HUDEP-2 (cell line): ENCODE data around the gene ENG.

Source experiments
- DNase-seq, 76 experiments: peaks; one replicate each; lab custom pipeline; 2025; ENCODE audit not compliant: unreplicated experiment in 76 of 76; lab: John Stamatoyannopoulos, UW

ENG gene

DNA sequence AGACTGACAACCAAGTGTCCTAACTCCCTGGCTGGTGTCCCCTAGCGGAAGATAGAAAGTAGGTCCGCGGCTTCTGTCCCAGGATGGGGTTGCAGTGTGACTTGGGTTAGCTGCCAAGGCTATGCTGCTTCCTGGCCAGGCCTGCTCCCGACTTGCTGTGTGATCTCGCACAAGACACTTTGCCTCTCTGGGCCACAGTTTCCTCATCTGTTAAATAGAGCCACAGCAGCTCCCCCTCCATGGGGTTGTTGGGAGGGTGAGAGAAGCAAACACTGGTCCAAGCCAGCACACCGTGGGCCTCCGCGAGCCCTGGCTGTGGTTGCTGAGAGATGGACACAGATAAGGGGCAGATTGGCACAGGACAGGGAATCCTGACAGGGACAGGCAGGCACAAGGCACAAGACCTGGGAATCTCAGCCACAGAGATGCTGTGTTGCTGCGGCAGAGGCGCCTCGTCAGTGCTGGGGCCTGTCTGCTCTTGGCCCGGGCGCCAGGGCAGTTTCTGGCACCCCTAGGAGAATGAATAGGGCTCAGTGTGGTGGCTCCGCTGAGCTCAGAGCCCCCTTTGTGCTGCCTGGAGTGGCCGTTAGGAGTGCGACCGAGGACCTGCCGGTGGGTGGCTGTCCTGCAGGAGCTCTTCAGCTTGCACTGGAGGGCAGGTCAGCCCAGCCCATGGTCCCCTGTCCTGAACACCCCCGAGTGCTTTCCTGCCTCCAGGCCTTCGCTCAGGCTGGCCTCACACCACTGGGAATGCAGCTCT lies 74.2 kb downstream of the ENG start:
- DNase-seq = no peak

DNA sequence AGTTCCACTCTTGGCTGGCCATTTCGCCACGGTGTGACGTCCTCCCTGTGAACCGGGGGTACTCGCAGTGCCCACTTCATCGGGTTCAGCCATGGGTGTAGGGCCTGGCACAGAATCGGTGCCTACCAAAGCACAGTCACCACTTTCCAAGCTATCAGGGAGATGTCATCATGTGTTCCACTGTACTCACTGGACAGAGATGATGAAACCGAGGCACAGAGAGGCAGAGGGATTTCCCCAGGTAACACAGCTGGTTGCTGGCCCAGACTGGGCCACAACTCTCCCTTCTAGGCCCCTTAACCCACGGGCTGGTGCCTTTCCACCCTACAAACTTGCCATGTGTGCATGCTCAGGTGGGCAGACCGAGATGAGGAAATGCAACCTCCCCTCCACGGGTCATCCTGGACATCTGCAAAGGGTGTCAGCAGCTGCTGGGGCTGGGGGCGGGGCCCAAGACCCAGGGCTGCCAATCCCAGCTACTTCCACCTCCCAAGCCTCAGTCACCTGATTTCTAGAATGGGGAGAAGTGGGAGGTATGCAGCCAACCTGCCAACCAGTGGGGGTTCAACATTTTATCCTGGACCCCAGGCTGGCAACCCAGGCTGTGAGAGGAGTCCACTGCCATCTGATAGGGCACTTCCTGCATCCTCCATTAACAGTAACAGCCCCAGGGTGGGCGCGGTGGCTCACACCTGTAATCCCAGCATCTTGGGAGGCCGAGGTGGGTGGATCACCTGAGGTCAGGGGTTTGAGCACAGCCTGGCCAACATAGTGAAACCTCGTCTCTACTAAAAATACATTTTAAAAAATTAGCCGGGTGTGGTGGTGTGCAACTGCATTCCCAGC lies 75.1 kb downstream of the ENG start:
- no peak for DNase-seq

DNA sequence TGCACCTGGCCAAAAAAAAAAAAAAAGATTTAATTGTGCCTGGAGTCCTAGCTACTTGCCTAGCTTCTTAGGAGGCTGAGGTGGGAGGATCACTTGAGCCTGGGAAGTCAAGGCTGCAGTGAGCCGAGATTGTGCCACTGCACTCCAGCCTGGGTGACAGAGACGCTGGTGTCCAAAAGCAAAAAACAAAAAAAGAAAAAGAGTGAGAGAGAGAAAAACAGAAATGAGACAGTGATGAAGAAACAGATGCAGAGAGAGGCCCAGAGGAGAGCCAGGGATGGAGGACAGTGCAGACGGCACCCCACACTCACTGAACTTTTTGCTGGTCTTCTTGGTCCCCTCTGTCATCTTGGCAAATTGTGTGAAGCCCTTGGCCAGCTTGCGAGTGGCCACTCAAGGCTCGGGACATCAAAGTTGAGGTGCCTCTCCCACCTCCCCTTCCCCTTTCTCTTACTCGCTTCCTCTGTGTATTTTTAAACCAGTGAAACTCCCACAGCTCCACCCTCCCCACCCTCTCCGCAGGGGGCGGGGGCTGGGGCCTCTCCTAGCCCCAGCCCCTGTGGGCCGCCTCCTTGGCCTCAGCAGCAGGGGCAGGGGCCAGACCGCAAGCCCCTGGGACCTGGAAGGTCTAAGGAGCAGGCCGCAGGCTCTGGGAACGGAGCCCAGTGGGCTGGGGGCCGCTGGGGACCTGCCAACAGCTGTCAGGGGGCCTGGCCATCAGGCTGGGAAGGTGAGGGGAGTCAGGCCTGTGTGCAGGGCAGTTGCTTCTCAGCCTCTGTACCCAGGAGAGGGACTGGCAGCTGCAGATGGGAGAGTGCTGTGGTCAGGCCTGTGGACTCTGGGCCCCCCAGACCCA lies 76.0 kb downstream of the ENG start, which contains the start of gene SH2D3C:
TSS of gene SH2D3C (minus strand) at position 387 of the 856 bp plus-strand sequence. CDS start at position 348, 39 bp downstream.
- no peak for DNase-seq

DNA sequence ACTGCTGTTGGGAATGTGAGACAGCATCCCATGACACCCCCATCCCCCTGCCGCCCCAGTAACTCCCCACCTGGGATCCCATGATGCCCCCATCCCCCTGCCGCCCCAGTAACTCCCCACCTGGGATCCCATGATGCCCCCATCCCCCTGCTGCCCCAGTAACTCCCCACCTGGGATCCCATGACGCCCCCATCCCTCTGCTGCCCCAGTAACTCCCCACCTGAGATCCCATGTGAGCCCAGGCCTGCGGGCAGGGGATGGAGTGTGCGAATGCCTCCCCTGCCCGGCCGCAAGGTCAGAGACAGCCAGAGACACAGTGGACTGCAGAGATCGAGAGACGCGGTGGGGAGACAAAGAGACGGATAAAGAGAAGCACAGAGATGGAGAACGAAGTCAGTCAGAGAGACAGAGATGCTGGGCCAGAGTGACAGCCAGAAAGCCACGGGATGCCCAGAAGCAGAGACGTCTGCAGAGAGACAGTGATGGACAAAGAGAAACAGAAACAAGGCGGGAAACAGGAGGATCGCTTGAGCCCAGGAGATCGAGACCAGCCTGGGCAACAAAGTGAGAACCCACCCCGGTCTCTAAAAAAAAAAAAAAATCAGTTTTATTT lies 77.0 kb downstream of the ENG start:
- DNase-seq = no peak

DNA sequence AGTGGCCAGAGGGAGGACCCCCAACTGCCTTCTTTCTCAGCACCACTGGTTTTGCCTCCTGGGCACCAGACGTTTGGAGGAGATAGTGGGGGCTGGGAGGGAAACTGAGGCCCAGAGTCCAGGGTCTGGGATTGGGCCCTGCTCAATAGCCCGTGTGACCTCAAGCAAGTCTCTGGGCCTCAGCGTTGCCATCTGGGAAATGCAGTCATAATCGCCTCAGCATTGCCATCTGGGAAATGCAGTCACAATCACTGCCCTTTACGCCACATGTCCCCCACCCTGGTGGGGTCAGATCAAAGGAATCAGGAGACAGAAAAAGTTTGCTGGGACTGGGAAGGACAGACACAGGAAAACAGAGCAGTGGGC lies 77.6 kb downstream of the ENG start:
- no peak for DNase-seq

DNA sequence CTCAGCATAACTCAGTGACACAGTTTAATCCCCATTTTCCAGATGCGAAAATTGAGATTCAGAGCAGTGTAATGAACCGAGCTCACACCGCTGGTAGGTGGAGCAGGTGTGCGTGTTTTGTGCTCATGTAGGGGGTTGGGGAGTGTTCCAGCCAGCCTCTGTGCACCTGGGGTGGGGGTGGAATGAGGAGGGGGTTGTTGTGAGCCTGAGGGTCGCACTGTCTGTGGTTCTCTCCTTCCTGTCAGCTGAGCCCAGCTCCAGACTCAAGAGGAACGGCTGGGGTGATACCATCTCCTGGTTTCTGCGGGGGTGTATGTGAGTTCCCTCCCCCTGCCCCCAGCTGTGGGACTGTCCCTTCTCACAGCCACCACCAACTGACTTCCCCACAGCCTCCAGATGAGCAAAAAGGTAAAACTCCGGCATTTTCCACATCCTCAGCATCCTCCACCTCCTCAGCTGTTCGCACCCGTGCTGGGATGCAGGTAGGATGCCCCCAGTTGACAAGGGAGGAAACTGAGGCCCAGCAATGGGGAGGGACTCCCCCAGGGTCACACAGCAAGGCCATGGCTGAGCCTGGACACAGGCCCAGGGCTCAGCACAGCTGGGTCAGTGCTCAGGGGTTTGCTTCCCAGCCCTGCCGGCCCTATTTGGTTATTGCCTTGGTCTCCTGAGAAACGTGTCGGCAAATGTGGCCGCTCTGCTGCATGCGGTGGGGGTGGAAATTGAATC lies 78.1 kb downstream of the ENG start:
- peak in 55 of 76 experiments; percentile 7 to 77 (median 47) for DNase-seq

DNA sequence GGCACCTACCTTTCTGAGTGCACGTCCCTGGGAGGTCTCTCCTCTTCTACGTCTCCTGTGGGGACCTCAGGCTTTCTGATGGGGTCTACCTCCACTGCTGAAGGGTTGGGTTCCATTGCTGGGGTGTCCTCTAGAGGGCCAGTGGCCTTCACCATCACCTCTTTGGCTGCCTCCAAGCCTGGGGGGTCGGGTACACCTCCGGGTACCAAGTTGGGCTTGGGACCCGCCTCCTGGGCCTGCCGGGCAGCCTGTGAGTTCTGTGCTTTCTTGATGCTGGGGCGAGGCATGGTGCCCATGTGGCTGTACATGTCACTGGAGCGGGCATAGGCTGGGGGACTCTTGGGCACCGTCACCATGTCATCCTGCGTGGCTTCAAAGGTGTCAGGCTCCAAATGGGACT lies 80.5 kb downstream of the ENG start:
- no peak for DNase-seq

DNA sequence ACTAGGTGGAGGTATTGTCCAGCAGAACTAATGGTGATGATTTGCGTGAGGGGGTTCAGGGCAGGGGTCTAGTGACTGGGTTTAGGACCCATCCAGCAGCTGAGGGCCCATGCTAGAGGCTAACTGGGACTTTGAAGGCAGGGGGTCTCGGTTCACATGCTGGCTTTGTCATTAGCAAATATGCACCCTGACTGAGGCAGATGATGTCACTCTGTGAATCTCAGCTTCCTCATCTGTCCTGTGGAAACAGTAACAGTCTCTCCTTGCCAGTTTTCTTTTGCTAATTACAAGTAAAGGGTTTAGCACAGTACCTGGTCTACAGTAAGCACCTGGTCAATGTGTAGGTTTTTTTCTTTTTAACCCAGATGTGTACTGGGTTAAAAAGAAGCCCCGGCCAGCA lies 81.2 kb downstream of the ENG start:
- no peak for DNase-seq

DNA sequence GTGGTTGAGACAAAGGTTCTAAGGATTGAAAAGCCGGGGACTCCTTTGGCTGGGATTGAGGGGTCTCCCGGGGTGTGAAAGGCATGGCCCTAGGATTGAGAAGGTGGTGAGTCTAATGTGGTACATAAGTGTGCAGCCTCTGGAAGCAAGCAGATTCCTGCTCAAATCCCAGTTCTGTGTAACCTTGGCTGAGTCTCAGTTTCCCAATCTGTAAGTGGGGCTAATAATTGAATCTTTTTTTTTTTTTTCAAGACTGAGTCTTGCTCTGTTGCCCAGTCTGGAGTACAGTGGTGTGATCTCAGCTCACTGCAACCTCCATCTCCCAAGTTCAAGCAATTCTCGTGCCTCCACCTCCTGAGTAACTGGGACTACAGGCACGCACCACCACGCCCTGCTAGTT lies 81.9 kb downstream of the ENG start:
- DNase-seq = no peak

DNA sequence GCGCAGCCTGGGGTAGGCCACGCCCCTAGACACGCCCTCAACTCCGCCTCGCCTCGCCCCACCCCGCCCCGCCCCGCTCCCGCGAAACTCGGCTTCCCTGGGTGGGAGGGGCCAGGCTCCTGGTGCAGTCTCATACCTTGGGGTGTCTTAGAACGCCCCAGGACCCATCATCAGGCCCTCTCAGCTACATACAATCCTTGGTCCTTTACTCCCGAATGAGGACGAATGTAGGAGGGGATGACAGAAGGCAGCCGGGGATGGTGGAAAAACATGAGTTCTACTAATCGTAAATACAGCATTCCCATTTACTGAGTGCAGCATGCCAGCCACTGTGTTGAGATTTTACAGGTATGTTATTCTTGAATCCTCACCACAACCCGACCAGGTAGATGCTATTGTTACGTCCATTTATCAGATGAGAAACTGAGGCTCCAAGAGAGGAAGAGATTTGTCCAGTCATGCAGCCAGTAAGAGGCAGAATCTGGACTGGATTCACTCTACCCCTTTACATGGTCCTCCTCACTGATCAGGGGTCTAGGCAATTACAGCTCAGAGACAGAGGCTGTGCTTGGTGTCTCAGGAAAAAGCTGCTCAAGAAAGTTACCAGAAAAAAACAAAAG lies 82.8 kb downstream of the ENG start:
- no peak for DNase-seq

DNA sequence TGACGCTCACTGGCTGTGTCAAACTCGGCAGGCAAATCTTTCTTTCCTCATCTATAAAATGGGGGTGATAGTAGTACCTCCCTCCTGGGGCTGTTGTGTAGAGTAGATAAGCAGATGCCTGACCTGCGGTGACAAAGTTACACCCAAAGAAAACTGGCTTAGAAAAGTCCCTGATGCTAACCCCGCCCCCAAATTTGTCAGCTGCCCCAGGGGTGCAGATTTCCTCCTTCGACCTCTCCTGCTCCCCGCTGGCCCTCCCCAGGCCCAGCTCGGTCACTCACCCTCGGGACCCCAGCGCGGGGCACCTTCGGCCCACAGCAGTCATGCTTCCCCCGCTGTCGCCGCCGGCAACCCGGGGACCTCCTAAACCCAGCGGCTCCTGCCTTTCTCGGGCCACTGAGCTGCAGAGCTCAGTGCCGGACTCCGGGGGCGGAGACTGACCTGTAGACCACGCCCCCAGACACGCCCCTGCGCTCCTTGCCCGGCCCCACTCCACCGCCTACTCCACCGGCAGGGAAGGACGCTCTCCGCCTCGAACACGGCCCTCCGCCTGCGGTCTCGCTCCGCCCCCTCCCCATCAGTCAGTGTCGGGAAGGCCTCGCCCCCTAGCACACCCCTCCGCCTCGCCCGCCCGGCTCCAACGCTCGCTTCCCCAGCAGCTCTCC lies 83.4 kb downstream of the ENG start:
- DNase-seq = peak; percentile 42 to 98 (median 94)

DNA sequence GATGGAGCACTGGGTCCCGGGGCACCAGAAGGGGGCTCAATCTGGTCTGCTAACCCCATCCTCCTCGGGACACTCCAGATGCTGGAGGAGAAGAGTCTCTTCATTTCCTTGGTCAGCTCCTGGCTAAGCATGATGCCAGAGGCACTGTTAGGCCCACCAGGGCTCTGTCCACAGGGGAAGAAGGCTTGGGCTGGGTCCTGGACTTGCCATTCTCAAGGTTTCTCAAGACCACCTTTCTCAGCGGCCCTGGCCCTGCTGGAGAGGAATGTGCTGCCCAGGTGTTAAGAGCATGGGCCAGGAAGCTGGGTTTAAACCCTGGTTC lies 83.9 kb downstream of the ENG start:
- DNase-seq = peak in 1 of 76 experiments; percentile 31

DNA sequence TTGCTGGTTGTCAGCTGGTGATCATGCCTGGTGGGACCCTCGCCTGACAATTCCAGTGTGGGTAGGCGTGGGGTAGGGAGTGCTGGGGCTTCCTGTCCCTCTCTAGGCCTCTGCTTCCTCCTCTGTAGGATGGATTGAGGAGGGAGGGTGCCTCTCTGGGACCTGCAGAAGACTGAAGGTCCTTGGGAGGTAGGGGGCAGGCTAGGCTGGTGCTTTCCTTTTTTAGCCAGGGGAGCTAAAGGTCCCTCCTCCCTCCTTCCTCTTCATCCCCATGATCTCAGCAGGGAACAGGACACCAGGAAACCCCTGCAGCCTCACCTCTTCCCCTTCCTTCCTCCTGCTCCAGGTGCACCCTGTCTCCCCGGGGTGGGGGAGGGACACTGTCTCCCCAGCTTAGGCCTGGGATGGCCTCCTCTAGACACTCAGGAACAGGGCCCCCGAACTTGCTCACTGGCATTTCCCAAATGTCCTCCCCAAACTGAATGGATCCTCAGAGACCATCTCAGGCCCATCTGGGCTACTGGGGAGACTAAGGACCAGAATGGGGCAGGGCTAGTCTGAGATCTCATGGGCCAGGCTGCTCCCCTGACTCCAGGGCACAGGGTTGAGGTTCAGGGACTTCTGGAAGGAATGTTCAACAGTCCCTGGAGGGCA lies 84.4 kb downstream of the ENG start:
- DNase-seq = no peak

DNA sequence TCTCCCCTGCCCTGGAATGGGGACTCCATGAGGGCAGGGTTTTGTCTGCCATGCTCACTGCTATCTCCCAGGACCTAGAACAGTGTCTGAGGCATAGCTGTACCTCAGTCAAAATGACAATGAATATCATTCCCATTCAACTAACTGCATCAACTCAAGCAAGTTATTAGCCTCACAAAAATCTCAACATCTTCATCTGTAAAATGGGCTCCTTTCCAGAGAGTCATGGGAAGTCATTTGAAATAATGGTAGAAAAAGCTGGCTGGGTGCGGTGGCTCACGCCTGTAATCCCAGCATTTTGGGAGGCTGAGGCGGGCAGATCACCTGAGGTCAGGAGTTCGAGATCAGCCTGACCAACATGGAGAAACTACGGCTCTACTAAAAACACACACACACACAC lies 85.4 kb downstream of the ENG start:
- no peak for DNase-seq

DNA sequence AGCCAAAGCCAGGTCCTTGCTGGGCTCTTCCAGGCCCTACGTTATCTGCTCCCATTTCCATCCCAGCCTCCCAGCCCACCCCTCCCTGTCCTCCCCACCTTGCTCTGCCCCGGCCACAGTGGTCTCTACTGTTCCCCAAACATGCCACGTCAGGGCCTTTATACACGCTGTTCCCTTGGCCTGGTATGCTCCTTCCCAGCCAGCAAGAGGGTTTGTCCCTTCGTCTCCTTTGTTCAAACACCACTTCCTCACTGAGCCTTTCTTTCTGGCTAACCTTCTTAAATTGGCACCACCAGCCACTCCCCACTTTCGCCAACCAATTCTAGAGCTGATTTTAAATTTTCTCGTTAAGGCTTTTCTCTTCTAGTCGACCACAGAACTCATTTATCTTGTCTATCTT lies 85.8 kb downstream of the ENG start:
- DNase-seq = no peak

DNA sequence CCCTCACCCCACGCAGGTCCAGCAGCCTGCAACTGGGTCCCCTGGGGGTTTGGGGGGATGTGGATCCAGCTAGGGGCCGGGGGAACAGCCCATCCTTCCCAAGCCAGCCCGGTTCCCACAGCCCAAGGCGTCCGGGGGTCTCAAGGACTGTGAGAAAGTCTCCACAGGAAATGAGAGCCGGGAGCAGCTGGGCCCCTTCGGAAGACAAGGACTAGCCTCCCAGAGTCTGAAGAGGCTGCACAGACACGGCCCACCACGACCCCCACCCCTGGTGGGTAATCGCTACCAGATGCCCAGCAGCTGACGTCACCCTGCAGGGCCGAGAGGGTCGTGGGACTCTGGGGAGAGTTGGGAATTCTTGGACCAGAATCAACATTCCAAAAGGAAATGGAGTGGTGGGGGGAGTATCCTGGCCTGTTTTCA lies 86.5 kb downstream of the ENG start:
- DNase-seq = no peak

DNA sequence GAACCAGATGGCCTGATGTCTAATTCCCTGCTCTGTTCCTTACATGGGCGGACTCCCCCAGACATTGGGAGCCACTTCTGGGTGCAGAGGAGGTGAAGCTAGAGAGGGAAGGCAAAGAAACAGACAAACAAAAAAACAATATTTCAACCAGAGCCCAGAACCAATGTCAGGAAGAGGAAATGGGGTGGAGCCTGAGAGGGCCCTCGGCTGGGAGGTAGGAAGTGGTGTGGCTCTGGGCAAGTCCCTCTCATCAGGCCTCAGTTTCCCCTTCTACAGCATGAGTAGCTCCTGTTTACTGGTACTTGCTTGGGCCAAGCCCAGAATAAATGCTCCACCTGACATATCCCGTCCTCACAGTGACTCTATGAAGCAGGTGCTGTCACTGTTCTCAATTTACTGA lies 87.0 kb downstream of the ENG start:
- DNase-seq = no peak

DNA sequence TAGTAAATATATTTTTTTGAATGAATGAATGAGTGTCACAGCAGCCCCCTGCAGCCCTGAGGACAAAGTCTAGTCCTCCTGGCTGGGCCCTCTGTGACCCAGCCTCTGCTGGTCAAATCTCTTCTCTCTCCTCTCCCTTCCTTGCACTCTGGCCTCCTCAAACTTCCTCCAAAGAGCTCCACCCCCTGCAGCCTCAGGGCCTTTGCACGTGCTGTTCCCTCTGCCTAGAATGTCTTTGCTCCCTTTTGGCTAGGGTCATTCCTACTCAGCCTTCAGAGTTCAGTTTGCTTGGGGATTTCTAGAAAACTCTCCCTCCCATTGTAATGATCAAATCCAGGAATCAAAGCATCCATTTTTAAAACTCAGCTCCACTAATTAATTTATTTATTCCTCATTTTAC lies 89.0 kb downstream of the ENG start:
- DNase-seq = no peak
